HTERT RPE-1 (cell line): ENCODE measurements around the gene POU2AF2.
"Not testable (repeated sequence)": the region's sequence is repeated elsewhere in the genome, so short reads cannot be mapped to it uniquely, and the experiment has no call there.

ENCODE experiments used
- in situ Hi-C: fragments of 300-500 bp; cut with MboI; formaldehyde crosslinking; loops from 4 replicates; pipeline ENCODE4 v1.14.3; 2020; ENCODE audit warnings: low sequenced_read_pairs

POU2AF2 gene

DNA sequence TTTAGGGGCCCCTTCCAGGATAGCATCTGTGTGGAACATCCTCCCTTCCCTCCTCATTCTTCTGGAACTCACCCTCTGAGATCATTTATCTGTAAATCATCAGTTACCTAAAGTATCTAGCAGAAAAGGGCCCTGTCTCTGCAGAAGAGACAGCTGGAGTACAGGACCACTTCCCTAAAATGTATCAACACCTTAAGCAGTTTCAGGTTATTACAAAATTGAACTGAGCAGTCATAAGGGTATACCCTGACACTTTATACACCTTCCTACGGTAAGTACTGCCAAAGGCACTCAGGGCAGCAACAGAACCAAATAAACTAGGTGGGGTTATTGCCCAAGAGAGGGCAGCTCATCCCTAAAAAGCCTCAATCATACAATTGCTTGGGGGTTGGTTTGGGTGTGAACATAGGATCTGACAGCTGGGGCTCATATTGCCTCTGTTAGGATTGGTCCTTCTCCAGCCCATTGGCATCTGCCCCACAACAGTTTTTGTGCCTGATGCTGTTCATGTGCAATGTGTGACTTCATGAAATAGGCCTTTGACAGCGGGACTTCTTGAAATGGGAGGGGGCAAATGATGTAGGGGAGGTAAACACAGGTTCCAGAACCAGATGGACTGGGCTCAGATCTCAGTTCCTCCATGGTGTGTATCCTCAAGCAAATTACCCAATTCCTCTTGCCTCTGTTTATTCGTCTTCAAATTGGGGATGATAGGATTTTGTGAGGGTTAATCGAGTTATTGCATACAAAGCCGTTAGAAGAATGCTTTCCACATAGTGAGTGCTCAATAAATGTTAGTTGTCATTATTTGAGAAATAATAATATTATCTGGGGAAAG is 55.7 kb downstream of the POU2AF2 start:
- in situ Hi-C loops: no loop called here

DNA sequence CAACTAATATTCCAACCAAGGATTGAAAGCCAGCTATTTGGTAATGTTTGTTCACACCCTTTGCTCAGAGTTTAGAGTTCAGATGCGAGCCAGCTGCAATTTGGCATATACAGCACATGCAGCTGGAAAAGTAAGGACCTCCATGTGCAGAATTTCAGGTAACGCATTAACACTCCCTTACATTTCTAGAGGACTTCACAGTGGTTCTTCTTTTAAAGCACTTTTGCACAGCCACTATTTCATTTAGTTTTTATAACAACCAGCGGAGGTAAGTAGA is 56.3 kb downstream of the POU2AF2 start:
- in situ Hi-C loops: no loop called here

DNA sequence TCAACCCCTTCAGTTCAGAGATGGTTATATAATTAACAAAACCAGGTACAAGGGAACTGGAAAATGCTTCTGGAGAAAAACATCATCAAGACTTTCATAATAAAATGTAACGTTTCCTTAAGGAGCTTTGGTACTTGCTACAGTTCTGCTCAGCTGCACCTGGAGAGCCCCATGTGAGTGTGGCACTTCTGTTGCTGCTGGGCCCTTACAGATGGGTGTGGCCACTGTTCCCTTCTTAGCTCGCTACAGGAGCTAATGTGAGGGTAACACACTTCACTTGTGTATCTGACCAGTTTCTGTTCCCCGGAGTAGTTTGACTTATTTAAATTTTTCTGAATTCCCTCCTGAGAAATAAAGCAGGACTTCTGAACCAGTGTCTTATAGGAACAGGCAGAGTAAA is 56.8 kb downstream of the POU2AF2 start:
- in situ Hi-C loops: no loop called here

DNA sequence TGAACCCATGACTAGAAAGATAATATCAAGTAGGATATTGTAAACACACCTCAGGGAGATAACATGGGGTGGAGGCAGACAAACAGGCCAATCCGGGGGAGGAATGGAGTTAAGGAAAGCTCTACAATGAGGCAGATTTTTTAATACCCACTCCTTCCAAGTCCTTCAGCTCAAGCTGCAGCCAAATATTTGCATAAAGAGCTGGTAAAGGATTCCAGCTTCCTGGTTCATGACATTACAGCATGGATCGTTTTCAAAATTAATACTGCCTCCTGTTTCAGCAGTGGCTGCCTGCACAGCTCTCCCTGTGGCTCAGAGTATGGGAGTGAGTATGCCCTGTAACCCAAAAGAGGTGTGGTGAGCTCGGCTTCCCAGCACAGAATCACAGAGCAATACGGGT is 57.9 kb downstream of the POU2AF2 start:
- in situ Hi-C loops: no loop called here

DNA sequence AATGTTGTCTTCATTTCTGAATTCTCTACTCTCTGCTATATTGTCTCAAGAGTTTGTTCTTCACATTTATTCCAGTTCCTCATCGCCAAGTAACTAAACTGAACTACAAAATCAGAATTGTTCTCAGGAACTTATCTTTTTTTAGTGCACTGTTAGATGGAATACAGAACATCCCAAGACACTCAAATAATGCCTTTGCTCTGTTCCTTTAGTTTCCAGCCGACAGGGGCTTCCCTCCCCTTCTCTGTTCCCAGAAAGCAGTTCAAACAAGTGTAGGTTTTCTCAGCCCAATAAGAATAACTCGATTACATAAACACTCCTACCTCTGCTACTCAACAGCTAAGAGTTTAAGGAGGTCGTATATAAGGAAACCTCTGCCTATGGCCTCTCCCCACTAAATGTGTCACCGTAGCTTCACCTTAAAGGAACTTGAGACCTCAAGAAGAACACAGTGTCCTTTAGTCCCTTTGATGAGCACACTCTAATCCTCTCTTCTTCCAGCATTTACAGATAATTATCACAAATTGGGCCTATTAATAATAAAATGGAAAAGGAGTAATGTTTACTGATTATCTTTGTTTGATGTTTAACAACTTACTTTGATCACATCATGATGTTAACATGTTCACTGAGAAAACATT is 59.8 kb downstream of the POU2AF2 start:
- in situ Hi-C loops: no loop called here

DNA sequence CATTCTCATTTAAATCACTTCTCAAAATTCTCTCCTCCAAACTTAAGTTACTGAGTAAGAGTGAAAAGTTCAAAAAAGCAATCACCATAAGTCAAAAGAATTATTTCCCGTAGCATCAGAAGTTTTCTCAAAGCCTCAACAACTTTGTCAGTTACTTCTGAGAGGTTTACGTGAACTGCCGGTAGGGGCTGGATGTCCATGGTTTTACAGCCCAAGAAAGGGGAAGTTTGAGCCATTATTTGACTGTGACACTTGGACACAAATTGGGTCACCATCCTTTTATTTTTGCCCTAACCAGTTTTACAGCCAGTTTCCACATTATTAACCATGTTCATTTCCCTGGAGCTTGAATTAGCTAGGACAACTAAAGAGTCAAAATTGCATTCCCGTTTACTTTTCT is 60.4 kb downstream of the POU2AF2 start:
- in situ Hi-C loops: no loop called here

DNA sequence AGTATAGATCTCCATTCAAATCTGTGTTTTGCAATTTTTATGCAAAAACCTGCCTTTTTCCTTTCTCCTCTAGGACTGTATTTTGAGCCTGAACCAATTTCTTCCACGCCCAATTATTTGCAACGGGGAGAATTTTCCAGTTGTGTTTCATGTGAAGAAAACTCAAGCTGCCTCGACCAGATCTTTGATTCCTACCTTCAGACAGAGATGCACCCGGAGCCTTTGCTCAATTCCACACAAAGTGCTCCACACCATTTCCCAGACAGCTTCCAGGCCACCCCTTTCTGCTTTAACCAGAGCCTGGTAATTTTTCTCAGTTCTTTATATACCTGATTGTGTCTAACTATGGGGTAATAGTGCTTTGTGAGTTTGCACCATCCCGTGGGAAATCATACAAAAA is 60.8 kb downstream of the POU2AF2 start:
- in situ Hi-C loops: no loop called here

DNA sequence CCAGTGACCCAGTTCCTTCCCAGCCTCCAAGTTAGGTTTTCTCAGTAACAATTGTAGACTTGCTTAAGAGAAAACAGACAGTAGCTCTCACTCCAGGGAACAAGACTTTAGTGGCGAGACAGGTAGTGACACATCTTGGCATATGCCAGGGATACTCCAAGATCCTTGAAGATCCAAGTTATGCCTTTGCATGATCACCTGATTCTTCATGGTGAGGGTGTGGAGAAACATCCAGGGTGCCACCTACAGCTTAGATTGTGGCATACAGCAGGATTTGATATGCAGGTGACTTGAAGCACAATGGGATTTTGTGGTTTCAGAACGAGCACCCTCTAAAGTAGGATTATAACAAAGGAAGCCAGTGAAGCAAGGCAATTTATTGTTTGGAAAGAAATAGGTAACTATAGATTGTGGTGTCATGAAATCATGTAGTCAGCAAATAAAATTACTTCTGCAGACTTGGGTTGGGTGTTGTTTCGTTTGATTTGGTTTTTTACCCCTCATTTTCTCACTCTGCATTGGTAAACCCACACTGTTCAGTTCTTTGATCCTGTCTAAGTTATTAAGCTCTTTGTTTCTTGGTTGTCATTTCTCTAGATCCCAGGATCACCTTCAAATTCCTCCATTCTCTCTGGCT is 62.1 kb downstream of the POU2AF2 start:
- in situ Hi-C loops: no loop called here

DNA sequence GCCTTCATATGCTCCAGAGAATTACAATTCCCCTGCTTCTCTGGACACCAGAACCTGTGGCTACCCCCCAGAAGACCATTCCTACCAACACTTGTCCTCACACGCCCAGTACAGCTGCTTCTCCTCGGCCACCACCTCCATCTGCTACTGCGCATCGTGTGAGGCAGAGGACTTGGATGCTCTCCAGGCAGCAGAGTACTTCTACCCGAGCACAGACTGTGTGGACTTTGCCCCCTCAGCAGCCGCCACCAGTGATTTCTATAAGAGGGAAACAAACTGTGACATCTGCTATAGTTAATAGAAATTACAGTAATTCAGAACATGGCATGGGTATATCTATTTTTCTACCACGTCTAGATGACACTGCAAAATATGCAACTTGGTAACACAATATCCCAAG is 62.6 kb downstream of the POU2AF2 start:
- in situ Hi-C loops: no loop called here

DNA sequence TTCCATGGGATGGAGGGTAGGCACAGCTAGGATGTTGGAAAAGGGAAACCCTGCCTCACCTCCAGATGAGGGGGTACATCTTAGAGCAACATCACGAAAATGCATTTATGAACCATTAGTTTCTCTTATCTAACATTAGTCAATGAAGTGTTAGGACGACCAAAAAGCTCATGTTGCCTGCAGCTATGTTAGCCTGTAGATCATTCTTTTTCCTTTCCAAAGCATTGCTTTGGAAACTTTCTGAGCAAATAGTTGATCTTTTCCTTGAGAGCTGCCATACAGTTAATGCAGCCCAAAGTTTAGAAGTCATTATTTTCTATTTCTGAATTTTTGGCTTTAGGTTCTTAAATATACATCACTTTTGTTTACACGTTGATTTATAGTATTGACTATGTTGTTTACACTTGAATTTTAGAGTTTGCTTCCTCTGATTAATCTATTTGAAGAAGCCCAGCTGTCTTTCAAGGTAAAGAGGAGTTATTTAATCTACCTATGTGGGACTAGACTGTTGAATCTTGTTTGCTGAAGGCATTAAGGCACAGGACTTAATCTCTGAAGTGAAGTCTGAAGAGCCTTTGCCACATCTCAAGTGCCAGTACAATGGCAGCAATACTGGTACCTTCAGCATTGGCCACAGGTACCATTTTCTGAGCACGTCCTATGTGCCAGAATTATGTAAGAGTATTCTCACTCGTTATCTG is 63.8 kb downstream of the POU2AF2 start:
- in situ Hi-C loops: no loop called here

DNA sequence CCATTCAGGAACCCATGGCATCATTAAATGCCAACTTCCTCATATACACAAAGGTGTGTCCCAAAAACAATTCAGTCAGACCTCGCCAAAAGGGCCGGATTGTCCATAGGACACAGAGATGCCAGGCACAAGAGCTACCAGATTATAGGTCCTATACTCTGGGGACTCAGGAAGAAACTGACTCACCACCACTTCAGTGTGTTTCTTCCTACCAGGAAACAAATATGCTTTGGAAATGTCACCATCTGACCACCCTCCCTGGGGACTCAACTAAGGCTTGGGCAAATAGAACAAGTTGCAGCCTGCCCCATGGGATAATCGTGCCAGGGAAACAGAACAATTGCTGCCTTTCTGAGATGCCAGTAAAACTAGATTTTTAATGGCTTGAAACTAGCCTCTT is 64.6 kb downstream of the POU2AF2 start:
- in situ Hi-C loops: no loop called here

DNA sequence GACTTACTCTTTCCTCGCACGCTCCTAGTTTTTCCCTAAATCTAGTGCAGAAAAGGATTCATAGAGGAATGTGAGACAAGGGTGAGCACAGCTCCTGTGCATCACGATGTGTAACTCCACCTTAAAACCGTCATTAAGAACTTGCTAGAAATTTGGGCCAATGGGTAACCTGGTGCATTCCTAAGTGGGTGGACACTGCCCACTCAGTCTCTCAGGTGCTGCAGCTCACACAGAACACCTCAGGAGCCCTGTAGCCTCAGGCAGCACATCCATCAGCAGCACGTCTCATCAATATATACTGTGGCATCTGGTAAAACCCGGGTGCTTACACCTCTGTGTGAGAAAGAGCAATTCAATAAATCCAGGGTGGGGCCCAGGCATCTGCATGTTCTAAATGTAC is 65.2 kb downstream of the POU2AF2 start:
- in situ Hi-C loops: no loop called here

DNA sequence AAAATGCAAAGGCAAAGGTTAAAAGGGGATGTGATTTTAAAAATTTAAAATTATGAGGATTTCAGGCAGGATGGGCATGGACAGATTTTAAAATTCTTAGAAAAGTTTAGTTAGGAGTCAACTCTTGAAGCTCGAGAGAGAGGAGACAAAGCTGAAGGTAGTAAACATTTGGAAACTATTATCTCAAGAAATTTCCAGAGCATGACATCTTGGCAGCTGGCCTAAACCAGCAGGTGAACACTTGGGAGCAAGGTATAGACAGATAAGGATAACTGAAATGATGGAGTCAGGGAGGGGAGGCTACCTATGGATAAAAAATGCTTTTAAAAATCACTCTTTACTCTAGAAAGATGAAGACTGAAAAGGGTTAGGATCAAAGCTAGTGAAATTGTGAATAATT is 66.6 kb downstream of the POU2AF2 start:
- in situ Hi-C loops: no loop called here

DNA sequence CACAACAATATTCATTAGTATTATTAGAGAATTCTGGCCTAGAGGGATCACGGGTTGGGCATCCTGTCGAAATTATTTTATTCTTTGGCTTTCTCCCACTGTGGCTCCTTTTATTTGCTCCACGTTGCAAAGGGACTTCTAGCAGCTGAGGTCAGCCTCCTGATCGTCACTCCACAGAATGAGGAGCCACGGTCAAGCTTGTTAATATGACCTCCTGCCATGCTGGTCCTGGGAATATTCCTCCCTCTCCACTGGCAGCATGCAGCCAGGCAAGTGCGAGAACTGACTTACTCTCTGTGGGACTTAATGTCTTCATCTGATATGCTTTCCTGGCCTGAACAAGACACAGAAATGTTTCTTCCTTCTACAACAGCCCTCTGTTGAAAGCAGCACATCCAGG is 73.8 kb downstream of the POU2AF2 start:
- in situ Hi-C loops: no loop called here

DNA sequence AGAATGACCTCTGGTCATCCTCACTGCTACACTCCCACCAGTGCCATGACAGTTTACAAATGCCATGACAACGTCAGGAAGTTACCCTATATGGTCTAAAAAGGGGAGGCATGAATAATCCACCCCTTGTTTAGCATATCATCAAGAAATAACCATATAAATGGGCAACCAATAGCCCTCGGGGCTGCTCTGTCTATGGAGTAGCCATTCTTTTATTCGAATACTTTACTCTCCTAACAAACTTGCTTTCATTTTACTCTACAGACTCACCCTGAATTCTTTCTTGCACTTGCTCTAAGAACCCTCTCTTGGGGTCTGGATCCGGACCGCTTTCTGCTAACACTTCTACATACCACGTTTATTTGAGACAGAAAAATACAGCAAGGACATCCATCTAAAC is 74.7 kb downstream of the POU2AF2 start:
- in situ Hi-C loops: not testable (repeated sequence)

DNA sequence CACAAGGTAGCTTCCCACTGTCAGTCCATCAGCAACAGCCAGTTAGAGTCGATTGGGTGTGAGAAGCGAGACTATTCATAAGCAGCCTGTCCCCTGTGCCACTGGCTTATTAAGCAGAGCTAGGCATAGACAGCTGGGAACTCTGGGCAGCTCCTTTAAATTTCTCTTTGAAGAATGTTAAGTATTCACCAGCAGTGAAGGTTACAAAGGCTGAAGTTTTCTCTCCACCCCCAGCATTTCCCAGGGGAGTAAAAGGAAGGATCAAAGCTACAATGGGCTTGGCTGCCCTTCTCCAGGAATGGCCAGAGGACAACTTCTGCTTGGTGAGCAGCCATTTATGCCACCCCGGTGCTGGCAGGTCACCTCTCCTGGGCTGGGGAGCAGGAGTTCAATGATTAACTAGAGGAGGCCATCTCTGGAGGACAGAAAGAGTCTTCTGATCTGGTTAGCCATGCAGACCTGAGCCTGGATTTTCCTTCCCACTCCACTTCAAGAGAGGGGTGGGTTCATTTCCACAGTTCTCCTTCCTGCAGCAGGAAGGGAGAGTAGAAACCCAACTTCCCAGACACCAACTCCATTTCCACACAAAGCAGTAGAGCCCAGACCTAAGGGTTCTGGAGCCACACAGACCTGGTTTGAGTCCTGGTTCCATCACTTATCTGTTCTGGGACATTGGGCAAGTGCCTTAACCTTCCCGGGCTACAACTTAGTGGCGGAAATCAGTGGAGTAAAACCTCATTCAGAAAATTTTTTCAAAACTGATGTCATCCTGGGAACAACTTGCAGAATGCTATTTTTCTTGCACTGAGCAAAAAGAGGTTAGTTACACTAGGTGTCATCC is 75.4 kb downstream of the POU2AF2 start:
- in situ Hi-C loops: no loop called here

DNA sequence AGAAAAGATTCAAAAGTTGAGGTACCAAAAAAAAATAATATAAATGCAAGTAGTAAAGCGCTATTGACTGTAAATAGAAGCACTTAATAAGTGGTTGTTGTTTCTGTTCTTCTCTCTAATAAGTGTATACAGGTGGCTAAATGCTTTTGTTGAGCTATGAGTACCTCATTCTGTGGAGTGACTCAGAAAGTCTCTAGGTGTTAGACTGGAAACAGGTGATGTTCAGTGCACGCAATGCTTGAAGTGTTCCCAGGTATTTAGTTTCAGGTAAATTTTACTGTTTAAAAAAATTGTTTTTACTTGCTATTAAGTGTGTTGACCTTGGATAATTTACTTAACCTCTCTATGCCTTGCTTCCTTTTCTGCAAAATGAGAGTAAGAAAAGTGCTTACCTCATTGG is 77.0 kb downstream of the POU2AF2 start:
- in situ Hi-C loops: no loop called here

DNA sequence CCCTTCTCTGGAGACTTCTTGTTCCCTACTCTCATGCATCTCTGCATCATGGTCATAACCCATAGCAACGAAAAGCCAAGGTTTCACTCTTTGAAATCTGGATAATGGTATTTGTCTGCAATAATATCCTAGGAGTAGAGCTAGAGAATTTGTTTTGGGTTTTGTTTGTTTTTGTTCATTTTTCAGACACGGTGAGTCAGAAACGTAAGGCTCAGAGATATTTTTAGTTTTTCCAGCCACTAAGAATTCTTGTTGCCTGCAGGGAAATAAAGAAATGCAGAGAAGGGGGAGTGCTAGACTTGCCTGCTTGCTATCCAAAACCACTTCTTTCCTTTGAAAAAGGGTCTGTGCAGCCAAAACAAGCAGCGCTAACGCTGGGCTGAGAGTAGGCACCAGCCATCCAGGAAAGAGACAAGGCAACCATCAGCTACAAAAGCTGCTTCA is 78.8 kb downstream of the POU2AF2 start:
- in situ Hi-C loops: no loop called here

DNA sequence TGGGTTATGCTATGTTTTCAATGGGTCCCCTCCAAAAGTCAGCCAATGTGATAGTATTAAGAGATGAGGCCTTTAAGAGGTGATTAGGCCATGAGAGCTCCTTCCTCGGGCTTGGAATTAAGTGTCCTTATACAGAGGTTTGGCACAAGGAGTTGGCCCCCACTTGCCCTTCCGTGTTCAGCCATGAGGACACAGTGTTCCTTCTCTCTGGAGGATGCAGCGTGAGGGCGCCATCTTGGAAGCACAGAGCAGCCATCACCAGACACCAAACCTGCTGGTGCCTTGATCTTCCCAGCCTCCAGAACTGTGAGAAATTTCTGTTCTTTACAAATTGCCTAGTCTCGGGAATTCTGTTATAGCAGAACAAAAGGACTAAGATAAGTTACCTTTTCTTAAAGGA is 79.7 kb downstream of the POU2AF2 start:
- in situ Hi-C loops: no loop called here

DNA sequence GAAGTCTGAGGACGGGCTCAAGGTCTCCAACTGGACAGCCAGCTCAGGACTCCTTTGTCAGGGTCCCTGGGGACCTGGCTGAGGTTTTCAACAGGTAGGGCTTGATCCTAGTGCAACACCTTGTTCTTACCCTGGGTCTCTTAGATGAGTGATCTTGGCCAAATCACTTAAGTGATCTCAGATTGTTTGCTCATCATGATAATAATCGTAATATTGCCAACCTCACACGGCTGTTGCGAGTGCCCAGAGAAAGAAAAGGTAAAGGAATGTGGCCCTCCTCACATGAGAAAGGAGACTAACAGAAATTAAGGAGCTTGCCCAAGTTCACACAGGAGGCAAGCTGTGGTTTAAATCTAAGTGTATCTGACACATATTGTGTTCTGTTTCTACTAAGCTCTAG is 81.3 kb downstream of the POU2AF2 start:
- in situ Hi-C loops: no loop called here
